ENCODE data around the gene STAC.
A peak's percentile ranks its signal among the peaks of the same experiment; 100 is the strongest.

Gene STAC

DNA sequence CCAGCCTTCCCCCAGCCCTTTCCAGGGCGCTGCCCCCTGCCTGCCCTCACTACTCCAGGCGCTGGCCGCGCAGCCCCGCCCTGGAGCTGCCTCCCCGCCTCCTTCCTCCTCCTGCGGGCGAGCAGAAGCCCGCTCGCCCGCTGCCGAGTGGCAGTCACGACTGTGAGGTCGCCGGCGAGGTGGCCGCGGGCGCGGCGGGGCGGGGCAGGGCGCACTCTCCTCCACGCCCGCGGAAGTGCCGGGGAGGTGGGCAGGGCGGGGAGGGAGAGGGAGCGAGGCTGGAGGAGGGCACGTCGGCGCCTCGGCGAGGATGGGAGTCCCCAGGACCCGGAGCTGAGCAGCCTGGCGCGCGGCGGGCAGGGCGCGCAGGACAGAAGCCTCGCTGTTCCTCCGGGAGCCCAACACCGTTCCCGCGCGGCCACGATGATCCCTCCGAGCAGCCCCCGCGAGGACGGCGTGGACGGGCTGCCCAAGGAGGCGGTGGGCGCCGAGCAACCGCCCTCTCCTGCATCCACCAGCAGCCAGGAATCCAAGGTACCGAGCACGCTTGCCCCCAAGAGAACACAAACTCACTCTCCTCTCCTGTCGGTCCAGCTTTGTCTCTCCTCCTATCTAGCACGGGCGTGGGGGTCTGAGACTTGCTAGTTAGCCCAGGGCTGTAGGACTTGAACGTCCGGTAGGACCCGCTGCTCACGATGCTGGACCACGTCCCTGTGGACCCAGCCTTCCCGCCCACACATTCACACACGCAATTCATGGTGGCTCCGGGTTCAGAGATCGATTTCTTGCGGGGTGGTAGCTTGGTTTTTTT, at the start of gene STAC:
STAC (plus strand) TSS at position 284 of the 811 bp plus-strand sequence; CDS start at position 424, 140 bp downstream.
- peak; percentile 19 for DNase-seq

DNA sequence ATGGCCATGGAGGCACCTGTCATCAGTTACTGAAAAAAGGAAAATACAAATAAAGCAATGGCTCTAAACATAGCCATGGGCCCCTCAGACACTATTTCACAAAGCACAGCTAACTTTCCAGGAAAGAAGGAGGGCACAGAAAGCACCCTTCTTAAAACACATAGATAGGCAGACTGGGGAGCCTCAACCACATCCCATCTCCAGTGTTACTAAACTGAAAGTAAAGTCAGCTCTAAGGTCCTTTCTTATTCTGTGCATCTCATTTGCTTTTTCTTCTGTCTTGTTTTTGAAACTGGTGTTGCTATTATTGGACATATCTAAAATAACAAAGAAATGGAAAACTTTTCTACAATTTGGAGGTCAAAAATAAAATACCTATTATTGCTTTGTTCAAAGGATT, 48.2 kb upstream of the STAC start:
- no peak for DNase-seq

GRCh38 chr3:36362216-36362615, 18.1 kb upstream of the STAC start:
- DNase-seq: no peak

DNA sequence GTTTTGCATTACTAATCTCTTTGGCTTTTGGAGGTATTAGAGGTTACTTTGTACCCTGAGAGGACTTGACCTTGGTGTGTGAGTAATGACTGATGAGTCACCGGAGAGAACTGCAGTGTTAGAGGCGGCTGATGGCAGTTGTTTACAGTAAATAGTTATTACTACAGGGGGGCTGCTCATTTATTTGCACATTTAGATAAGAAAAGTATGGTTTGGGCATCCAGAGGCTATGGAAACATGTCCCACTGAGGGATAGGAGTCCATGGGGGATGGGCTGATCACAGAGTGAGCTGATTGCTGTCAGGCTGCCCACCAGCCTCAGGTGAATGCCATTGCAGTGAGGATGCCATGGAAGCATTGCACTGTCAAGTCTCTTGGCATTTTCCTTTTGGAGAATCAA, 17.3 kb upstream of the STAC start:
- DNase-seq: no peak

- DNase-seq: no peak
Observed at GRCh38 chr3:36364260-36364659, 16.0 kb upstream of the STAC start.

- DNase-seq: no peak
Observed at GRCh38 chr3:36365829-36366228, 14.5 kb upstream of the STAC start.

GRCh38 chr3:36366308-36366707, 14.0 kb upstream of the STAC start:
- DNase-seq: no peak

DNA sequence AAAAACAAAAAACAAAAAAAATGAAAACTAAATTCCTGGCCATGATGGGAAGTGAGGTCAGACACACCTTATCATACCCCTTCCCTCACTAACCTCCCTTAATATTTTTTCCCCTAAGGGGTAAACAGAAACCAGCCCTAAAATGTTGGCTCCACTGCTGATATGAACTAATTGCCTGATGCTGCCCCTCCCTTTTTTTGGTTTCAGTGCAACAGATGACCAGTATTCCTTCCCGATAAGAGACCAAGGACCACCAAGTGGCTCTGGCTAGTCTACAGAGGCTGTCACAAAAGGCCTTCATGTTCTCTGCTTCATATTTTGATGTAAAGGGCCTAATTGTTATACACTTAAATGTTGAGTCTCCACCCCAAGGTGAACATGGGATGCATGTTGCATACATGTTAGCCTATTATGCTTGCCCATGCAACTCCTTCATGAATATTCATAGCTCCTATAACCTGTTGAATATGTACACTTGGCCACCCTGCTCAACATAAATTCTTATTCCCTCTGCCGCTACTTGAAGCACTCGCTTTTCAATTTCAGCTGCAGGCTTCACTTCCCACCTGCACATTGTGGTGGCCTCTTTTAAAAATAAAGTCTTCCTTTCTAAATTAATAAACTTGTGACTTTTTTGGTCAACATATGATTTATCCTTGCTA, 12.3 kb upstream of the STAC start:
- no peak for DNase-seq

GRCh38 chr3:36372534-36372935, 7.8 kb upstream of the STAC start:
- no peak for DNase-seq

DNA sequence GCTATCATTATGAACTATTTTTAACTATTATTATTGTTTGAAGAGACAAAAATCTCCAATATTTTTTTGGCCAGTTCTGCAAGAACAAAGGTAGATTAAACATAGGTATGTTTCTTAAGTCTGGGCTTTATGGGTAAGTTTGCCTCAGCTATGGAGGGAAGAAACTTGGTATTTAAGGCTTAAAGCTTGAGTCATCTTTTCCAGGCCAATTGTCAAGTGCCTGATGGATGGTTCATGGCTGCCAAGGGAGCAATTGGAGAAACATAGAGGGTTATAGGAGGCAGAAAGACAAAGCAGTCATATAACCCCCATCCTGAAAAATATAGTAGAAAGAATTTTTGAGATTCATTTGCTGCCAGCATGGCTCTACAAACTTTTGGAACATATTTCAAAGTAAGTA, 7.2 kb upstream of the STAC start:
- DNase-seq: no peak

DNA sequence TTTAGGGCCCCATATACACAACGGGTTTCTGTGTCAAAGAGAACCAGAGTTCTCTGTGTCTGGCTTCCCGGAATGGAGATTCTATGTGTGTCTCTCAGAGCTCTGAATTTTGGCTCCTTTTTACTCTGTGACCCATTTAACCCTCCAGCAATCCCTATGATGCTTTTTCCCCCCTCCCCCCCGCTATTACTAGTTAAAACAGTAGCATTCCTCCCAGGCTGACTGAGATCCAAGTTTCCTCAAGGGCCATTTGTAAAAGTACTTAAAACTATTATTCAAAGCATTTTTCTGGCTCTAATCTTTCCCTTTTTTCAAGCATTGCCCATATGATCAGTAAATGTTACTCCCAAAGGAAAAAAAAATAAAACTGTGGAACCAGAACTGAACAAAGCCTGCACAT, 6.6 kb upstream of the STAC start:
- no peak for DNase-seq

GRCh38 chr3:36379872-36380220, 458 bp upstream of the STAC start:
- DNase-seq: no peak

DNA sequence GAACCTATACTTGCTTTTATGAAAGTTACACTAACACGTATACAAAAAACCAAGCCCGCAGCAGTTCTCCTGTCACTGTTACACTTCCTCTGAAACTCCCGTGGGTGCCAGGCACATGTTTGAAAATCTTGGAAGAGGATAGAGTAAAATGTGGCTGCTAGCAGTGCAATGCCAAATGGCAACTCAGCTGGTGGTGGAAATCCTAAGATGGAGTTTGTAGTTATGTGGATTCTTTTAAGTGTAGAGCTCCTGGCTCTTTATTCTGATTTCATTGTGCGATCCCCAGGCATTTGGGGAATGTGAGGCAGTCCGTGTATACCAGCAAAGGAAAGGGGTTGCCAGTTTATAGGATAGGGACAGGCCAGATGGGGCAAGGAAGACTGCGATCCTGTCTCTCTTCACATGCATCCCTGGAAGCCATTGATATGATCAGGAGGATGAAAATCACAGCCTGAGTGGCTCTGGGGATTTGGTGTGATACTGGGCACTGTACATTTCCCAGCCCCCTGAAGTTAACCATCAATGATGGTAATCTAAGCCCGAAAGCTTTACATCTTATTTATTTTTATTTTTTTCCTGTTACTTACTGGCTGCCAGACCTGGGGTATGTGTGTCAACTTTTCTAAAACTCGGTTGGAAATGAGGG, 1.1 kb downstream of the STAC start:
- DNase-seq: peak; percentile 14

- no peak for DNase-seq
Observed at GRCh38 chr3:36393563-36393962, 13.3 kb downstream of the STAC start.

- DNase-seq: no peak
Observed at GRCh38 chr3:36394176-36394575, 13.9 kb downstream of the STAC start.

DNA sequence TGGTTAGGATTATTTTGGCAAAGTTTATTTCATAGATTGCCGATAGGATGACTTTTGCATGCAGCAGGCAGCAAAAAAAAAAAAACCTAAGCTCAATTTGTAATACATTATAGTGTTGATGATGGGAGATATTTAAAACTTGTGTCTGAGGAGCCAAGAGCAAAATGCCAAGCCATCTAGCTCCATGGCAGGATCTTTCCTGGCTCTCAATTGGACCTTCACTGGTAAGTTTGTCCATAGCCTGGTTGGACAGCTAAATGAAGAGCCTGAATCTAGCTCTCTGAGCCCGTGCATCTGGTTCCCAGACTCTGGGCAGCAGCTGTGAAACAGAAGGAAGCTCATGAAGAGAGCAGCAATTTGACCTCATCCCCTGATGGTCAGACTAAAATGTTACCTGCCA, 17.5 kb downstream of the STAC start:
- DNase-seq: no peak

DNA sequence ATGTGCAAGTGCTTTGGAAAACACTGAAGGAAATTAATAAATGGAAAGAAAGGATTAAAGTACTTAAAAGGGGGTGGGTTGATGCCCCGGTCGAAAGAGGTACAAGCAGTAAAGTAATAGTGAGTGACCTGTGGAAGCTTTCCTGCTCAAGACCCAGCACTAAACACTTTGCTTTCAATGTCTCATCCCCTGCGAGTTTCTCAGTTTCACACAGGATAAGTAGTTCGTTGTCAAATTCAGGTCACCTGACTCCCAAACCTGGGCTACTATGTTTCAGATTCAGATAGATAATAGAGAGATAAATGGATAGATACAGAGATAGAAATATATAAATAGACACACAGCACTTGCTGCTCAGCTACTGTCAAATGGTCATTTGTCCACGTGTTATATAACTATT, 19.6 kb downstream of the STAC start:
- no peak for DNase-seq

GRCh38 chr3:36401056-36401455, 20.8 kb downstream of the STAC start:
- no peak for DNase-seq

GRCh38 chr3:36403661-36404060, 23.4 kb downstream of the STAC start:
- DNase-seq: no peak

- no peak for DNase-seq
Observed at GRCh38 chr3:36405190-36405589, 24.9 kb downstream of the STAC start.

DNA sequence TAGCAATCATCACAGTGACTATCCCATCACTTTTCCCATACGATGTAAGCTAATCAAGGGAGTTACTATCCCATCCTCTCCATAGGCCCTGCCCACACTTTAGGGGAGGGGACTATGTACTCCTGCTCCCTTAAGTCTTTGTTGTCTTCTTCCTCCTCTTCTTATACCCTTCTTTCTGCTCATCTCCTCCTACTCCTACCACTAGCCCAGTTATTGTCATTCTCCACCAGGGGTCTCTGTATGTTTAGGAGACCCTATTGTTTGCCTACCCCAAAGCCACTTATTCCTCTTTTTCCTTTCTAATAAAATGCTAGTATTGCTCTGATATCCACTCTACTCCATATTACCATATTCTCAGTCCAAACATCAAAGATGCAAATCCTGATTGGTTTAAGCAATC, 27.8 kb downstream of the STAC start:
- no peak for DNase-seq

DNA sequence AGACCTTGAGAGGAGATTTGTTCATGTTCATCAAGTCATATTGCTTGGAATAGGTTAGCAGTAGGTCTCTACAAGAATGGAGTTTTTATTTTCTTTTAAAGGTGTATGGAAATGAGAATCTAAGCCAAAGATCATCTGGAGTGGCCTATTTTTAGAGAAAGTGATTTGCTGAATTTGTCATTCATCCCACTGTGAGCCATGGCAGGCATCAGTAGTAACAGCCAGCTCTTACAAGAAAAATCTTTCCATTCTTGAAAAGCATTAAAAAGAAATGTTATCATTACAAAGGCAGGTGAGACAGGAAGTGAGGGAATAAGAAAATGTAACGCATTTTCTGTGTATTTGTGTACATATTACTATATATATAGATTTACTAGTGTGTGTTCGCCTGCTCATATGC, 29.6 kb downstream of the STAC start:
- DNase-seq: no peak

DNA sequence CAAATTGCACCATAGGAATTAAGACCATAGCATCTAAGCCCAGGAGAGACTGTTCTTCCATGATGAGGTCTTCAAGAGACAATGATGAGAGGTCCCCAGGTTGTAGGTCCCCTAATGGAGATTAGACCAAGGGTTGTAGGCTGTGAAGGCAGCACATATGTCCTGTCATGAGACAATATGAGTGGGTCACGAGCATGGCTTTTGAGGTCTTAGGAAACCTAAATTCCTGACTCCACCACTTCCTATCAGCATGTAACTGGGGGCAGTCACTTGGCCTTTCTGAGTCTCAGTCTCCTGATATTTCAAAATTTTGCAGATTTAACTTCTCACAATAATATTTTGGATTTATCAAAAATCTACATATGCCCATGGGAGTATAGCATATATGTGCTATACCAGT, 31.3 kb downstream of the STAC start:
- no peak for DNase-seq

GRCh38 chr3:36416599-36416998, 36.3 kb downstream of the STAC start:
- no peak for DNase-seq
